Endodermal cell (in vitro differentiated cells): ENCODE data around the gene YPEL5. TPM values are rescaled to one million over a fixed set of nuclear protein-coding genes. Genes with fewer than 3 reads are reported as not detected.
A peak's percentile ranks its signal among the peaks of the same experiment; 100 is the strongest.

Experiments used
- DNase-seq: peaks from one replicate; pipeline ENCODE4 v3.0.0-alpha.2; 2017
- H3K27ac ChIP-seq: 2 replicates; pipeline ENCODE4 v1.5.1; 2013; ENCODE audit warnings: mild to moderate bottlenecking, low read depth, low read length, moderate library complexity
- H3K27me3 ChIP-seq: 2 replicates; pipeline ENCODE4 v1.6.1; 2013; ENCODE audit warnings: mild to moderate bottlenecking, low read length, moderate library complexity; ENCODE audit not compliant: insufficient read depth, control insufficient read depth, poor library complexity, severe bottlenecking
- H3K36me3 ChIP-seq: 2 replicates; pipeline ENCODE4 v1.7.0; 2013; ENCODE audit warnings: mild to moderate bottlenecking, low read length, moderate library complexity; ENCODE audit not compliant: control insufficient read depth, insufficient read depth
- H3K4me1 ChIP-seq: one replicate; pipeline ENCODE4 v1.7.0; 2013; ENCODE audit warnings: low read length; ENCODE audit not compliant: control insufficient read depth, insufficient read depth
- H3K4me3 ChIP-seq: 2 replicates; pipeline ENCODE4 v1.5.1; 2013; ENCODE audit warnings: mild to moderate bottlenecking, low read length, moderate library complexity
- H3K9ac ChIP-seq: 2 replicates; pipeline ENCODE4 v1.6.1; 2013; ENCODE audit warnings: mild to moderate bottlenecking, low read length, moderate library complexity; ENCODE audit not compliant: poor library complexity, severe bottlenecking; ENCODE audit errors: extremely low read depth
- H3K9me3 ChIP-seq: 2 replicates; pipeline ENCODE4 v1.6.1; 2013; ENCODE audit warnings: mild to moderate bottlenecking, low read length, moderate library complexity; ENCODE audit not compliant: control insufficient read depth
- H3K27ac Mint-ChIP-seq: 2 replicates; pipeline ENCODE4 v1.8.0; 2020; ENCODE audit warnings: mixed read lengths
- H3K27me3 Mint-ChIP-seq: 2 replicates; pipeline ENCODE4 v1.8.0; 2021; ENCODE audit warnings: mild to moderate bottlenecking, mixed read lengths; ENCODE audit not compliant: insufficient read depth
- H3K36me3 Mint-ChIP-seq: 2 replicates; pipeline ENCODE4 v1.8.0; 2020; ENCODE audit warnings: low read depth, mixed read lengths
- H3K4me1 Mint-ChIP-seq: 2 replicates; pipeline ENCODE4 v1.8.0; 2020; ENCODE audit warnings: mixed read lengths
- H3K4me3 Mint-ChIP-seq: 2 replicates; pipeline ENCODE4 v1.8.0; 2020; ENCODE audit warnings: mild to moderate bottlenecking, moderate library complexity, mixed read lengths
- H3K9me3 Mint-ChIP-seq: 2 replicates; pipeline ENCODE4 v1.8.0; 2020; ENCODE audit warnings: mild to moderate bottlenecking, mixed read lengths
- CTCF ChIP-seq: fragments of 200-600 bp; sonication (generic); conservative IDR thresholded peaks from 2 replicates; pipeline ENCODE4 v1.5.0; 2021; ENCODE audit warnings: antibody characterized with exemption, mild to moderate bottlenecking
- WGBS, 2 experiments: methylation state at CpG; one replicate each; pipeline versions ENCODE4 v1.1.5 to v1.1.7; 2013; ENCODE audit warnings: missing lambda C conversion rate in 2 of 2, mixed read lengths in 1 of 2; ENCODE audit not compliant: insufficient coverage in 1 of 2, insufficient read length in 1 of 2; 5-methylcytosine and 5-hydroxymethylcytosine counted together
- total RNA-seq, 2 donors: library from RNA; stranded (reverse); fragmentation: NEBNext Ultra II Directional in 1 of 2; extraction: Animal tissue kit (Norgen Biotek cat#: 25700) in 1 of 2; gene quantifications; 2 replicates in 1 of 2; 3 replicates in 1 of 2; pipeline ENCODE4 v1.2.1, GENCODE V29; 2021

Gene YPEL5
- total RNA-seq, 2 donors from 2014 or later, result 80.1 to 97.2 TPM

DNA sequence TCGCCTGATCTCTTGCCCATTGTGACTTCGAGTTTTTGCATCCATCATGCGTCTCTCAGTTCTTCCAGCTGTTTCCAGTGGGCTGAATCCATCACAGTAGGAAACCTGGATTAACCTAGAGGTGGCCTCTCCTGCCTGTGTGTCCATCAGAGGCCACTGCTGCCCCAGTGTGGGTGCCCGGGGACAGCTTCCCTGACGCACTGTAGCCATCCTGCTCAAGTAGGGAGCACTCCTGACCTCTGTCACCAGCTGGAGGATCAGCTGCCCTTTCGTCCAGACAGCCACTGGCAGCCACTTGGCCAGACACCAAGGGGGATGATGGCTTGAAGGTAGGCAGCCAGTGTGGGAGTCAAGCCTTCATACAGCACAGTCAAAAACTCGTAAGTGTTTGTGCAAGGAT, 47.6 kb downstream of the YPEL5 start:
- H3K27me3 Mint-ChIP-seq, result peaks cover 47% of the 10 kb centered on the region
- H3K4me1 Mint-ChIP-seq, result peaks cover 17% of the 10 kb centered on the region
- Histone ChIP-seq H3K4me1 (peaks cover 11% of the 10 kb centered on the region), H3K36me3 (no peaks in the 10 kb centered on the region), H3K9me3 (no peaks in the 10 kb centered on the region), H3K27ac (no peak overlapping the region), H3K27me3 (peaks cover 27% of the 10 kb centered on the region), H3K4me3 (no peak overlapping the region), H3K9ac (no peak overlapping the region)
- no peak for DNase-seq
- H3K4me3 Mint-ChIP-seq, result no peak overlapping the region
- H3K36me3 Mint-ChIP-seq, result no peaks in the 10 kb centered on the region
- H3K9me3 Mint-ChIP-seq, result peaks cover 3% of the 10 kb centered on the region
- TF ChIP-seq CTCF, result no peak
- WGBS, 2 experiments, result 77 to 89% methylated on average over 5 to 7 of the region's 7 CpGs
- no peak overlapping the region for H3K27ac Mint-ChIP-seq

DNA sequence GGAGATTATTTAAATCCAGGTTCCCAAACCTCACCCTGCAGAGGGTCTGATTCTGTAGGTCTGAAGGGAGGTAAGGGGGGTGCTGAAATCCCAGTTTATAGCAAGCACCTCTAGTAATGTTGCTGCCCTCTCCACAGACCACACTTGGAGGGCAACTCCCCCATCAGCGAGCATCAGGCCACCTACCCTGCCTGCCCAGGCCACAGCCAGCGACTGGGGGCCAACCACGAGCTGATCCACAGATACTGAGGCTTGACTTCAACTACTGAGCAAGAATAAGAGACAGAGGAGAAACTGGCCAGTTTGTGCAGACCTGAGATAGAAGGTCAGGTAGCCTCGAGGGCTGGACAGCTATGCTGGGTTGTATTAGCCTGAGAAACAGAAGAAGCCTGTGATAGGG, 48.2 kb downstream of the YPEL5 start:
- Mint-ChIP-seq H3K9me3 (peaks cover 3% of the 10 kb centered on the region), H3K27me3 (peaks cover 51% of the 10 kb centered on the region), H3K4me1 (peaks cover 17% of the 10 kb centered on the region), H3K36me3 (no peaks in the 10 kb centered on the region), H3K4me3 (no peak overlapping the region), H3K27ac (no peak overlapping the region)
- Histone ChIP-seq H3K9ac (no peak overlapping the region), H3K4me3 (no peak overlapping the region), H3K9me3 (no peaks in the 10 kb centered on the region), H3K4me1 (peaks cover 11% of the 10 kb centered on the region), H3K27ac (no peak overlapping the region), H3K27me3 (peaks cover 30% of the 10 kb centered on the region), H3K36me3 (no peaks in the 10 kb centered on the region)
- no peak for TF ChIP-seq CTCF
- 92 to 100% methylated on average over 2 to 4 of the region's 4 CpGs for WGBS, 2 experiments
- no peak for DNase-seq

DNA sequence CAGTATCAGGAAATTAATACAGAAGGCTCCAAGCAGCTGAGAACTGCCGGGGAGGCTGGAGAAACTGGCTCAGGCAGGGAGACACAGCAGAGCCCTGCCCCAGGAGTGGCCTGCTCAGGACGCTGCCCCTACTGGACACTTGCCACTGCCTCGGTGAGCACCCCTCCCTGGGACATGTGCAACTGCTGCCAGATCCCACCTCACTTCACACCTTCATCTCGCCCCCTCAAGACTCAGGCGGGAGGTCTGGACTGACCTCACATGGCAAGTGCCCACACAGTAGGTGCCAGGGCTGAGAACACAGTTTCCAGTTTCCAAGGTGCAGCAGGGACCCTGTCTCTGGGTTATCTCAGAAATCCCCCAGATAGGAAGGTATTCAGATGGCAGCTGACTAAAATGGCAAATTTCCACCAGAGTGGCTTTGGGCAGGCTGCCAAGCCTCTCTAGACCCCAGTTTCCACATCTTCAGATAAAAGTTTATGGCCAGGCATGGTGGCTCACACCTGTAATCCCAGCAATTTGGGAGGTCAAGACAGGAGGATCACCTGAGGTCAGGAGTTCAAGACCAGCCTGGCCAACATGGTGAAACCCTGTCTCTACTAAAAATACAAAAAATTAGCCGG, 50.9 kb downstream of the YPEL5 start:
- H3K27ac Mint-ChIP-seq, result no peak overlapping the region
- no peaks in the 10 kb centered on the region for H3K9me3 Mint-ChIP-seq
- no peak overlapping the region for H3K9ac ChIP-seq
- DNase-seq, result peak; percentile 71
- H3K27me3 ChIP-seq, result peaks cover 39% of the 10 kb centered on the region
- H3K36me3 ChIP-seq, result no peaks in the 10 kb centered on the region
- H3K9me3 ChIP-seq, result no peaks in the 10 kb centered on the region
- TF ChIP-seq CTCF, result peak; percentile 70
- peaks cover 5% of the 10 kb centered on the region for H3K4me1 ChIP-seq
- H3K4me3 ChIP-seq, result no peak overlapping the region
- peaks cover 6% of the 10 kb centered on the region for H3K4me1 Mint-ChIP-seq
- no peaks in the 10 kb centered on the region for H3K36me3 Mint-ChIP-seq
- peaks cover 58% of the 10 kb centered on the region for H3K27me3 Mint-ChIP-seq
- WGBS, 2 experiments, result 91 to 93% methylated on average over 5 to 6 of the region's 6 CpGs
- H3K27ac ChIP-seq, result no peak overlapping the region
- no peak overlapping the region for H3K4me3 Mint-ChIP-seq
